Choroid plexus epithelial cell (primary cell): ENCODE results near the gene TBC1D1.

Source experiments
- DNase-seq: peaks from one replicate; pipeline ENCODE4 v3.0.0-alpha.2; 2010; ENCODE audit warnings: low read depth
- H3K4me3 ChIP-seq: 2 replicates; pipeline ENCODE4 v1.5.1; 2011; ENCODE audit warnings: low read depth, mild to moderate bottlenecking, control low read depth, low read length, moderate library complexity
- CTCF ChIP-seq: conservative IDR thresholded peaks from 2 replicates; pipeline ENCODE4 v1.5.1; 2011; ENCODE audit warnings: low read depth, mild to moderate bottlenecking, control low read depth, inconsistent platforms, low read length, moderate library complexity

Gene TBC1D1

GRCh38 chr4:38179690-38180377 is 288.9 kb downstream of the TBC1D1 start:
- peak; percentile 98 for TF ChIP-seq CTCF
- H3K4me3 ChIP-seq, result no peak overlapping the region
- peak; percentile 80 for DNase-seq

GRCh38 chr4:38180456-38180855 is 289.6 kb downstream of the TBC1D1 start:
- peak; percentile 4 for TF ChIP-seq CTCF
- peak; percentile 22 for DNase-seq
- no peak overlapping the region for H3K4me3 ChIP-seq

- no peak overlapping the region for H3K4me3 ChIP-seq
- TF ChIP-seq CTCF, result no peak
- DNase-seq, result no peak
Observed at GRCh38 chr4:38181286-38181685, 290.4 kb downstream of the TBC1D1 start.

GRCh38 chr4:38182334-38182998 is 291.6 kb downstream of the TBC1D1 start:
- no peak for TF ChIP-seq CTCF
- no peak overlapping the region for H3K4me3 ChIP-seq
- no peak for DNase-seq

GRCh38 chr4:38184404-38184803 is 293.5 kb downstream of the TBC1D1 start:
- TF ChIP-seq CTCF, result peak; percentile 59
- DNase-seq, result peak; percentile 30
- no peak overlapping the region for H3K4me3 ChIP-seq

- DNase-seq, result no peak
- no peak overlapping the region for H3K4me3 ChIP-seq
- no peak for TF ChIP-seq CTCF
Observed at GRCh38 chr4:38185406-38186144, 294.7 kb downstream of the TBC1D1 start.
